ENCODE data around the gene WDR74. TPM values are rescaled to one million over a fixed set of nuclear protein-coding genes. Genes with fewer than 3 reads are reported as not detected.
A peak's percentile ranks its signal among the peaks of the same experiment; 100 is the strongest.

The WDR74 gene
- total and polyA plus RNA-seq, 2 donors (not counting 1 experiment from before 2014, with no cell fraction given) = 122 to 131 TPM

DNA sequence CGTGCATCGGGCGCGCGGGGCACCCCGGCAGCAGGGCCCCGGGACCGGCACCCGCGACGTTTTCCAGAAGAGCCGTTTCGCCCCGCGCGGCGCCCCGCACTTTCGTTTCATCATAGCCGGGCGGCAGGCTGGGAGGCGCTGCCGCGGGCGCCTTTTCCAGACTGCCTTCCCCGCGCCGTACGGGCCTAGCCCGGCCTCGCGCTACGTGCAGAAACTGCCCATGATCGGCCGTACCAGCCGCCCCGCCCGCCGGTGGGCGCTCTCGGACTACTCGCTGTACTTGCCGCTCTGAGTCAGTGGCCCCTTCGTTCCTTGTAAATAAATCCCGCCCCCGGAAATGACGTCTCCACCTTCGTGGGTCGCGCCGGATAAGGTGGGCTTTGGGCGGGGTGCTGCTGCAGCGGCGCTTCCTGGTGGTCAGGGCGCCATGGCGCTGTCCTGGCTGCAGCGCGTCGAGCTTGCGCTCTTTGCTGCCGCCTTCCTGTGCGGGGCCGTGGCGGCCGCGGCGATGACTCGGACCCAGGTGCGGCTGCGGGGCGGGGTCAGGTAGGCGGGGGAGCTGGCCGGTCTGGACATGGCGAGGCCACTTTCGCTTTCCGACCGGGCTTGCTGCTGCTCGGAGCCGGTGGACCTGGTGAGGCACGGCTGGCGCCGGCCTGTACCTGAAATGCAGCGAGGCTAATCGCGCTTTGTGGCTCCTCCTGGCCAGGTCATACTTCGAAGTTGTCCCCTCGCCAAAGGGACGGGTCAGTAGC is 52.2 kb downstream of the WDR74 start, which contains the start of gene TMEM179B:
Gene TMEM179B (plus strand): TSS at position 398 of the 755 bp plus-strand sequence. CDS start 30 bp downstream, at position 428.
- intact Hi-C loops (cut with micrococcal nuclease) = loop anchor here (1.0 to 10.0 kb wide), 7 partner anchors 16 to 392 kb away; partner anchors contain the start of genes NXF1, TAF6L, WDR74 and ZBTB3
- Mint-ChIP-seq H3K27ac (peak within 1 kb of the TSS; percentile 96), H3K4me3 (peak within 1 kb of the TSS; percentile 97), H3K4me1 (peaks cover 48% of the 10 kb centered on the region), H3K9me3 (ENCODE audit: insufficient read depth) (no peaks in the 10 kb centered on the region), H3K27me3 (no peaks in the 10 kb centered on the region)
- TF ChIP-seq EZH2 (IDR thresholded peaks at IDR 0.05; ENCODE audit: borderline replicate concordance, insufficient read depth, low read depth, low read length, poor library complexity, severe bottlenecking) = no peak
- TF ChIP-seq CTCF (IDR thresholded peaks at IDR 0.05) = peak; percentile 65
- H3K4me3 ChIP-seq (ENCODE audit: control extremely low read depth in 1 of 5, extremely low read depth in 1 of 5, insufficient read depth in 1 of 5, low read depth in 2 of 5, low read length in 4 of 5) = peak within 1 kb of the TSS; percentile 87 to 97 (median 94)
- peaks cover 15% of the 10 kb centered on the region for H4K20me1 ChIP-seq (ENCODE audit: control insufficient read depth, insufficient read depth, low read length, poor library complexity, severe bottlenecking)
- H3K27ac ChIP-seq (ENCODE audit: low read length in 2 of 2) = peak within 1 kb of the TSS; percentile 68 to 78
- H3K9ac ChIP-seq (ENCODE audit: low read length) = peak within 1 kb of the TSS; percentile 87
- CTCF ChIA-PET = interaction anchor here (0.6 to 7.2 kb wide), 43 partner anchors 8 to 393 kb away, joined by 3 to 101 read pairs (median 4); partner anchors contain the start of genes B3GAT3, BSCL2, EEF1G and GANAB
- peaks cover 40% of the 10 kb centered on the region for H3K79me2 ChIP-seq (ENCODE audit: control insufficient read depth, insufficient read depth, low read length)
- H3K36me3 ChIP-seq (replicated peaks in 1 of 2; ENCODE audit: control extremely low read depth in 1 of 2, control insufficient read depth in 1 of 2, extremely low read depth in 1 of 2, insufficient read depth in 2 of 2, low read length in 1 of 2) = peaks cover 1 to 23% of the 10 kb centered on the region in 2 experiments
- peak within 1 kb of the TSS; percentile 83 for H2AFZ ChIP-seq (ENCODE audit: insufficient read depth, low read depth, low read length, poor library complexity, severe bottlenecking)
- peak within 1 kb of the TSS; percentile 81 for H3K4me2 ChIP-seq (replicated peaks; ENCODE audit: low read depth, low read length, poor library complexity, severe bottlenecking)
- DNase-seq = peak; percentile 98
- H3K27me3 ChIP-seq (replicated peaks in 1 of 4; ENCODE audit: control extremely low read depth in 1 of 4, control insufficient read depth in 3 of 4, insufficient read depth in 4 of 4, low read length in 3 of 4) = no peaks in the 10 kb centered on the region
- WGBS (ENCODE audit: insufficient coverage) = under 1% methylated on average over 88 of the region's 88 CpGs
- H3K4me1 ChIP-seq (ENCODE audit: control insufficient read depth in 2 of 2, insufficient read depth in 2 of 2, low read length in 2 of 2) = peaks cover 27 to 35% of the 10 kb centered on the region in 2 donors
- POLR2A ChIA-PET = interaction anchor here (0.6 to 3.7 kb wide), 19 partner anchors 14 to 1358 kb away, joined by 3 to 60 read pairs (median 6); partner anchors contain the start of genes C11orf98, CPSF7, CSKMT and HNRNPUL2
- ATAC-seq (ENCODE audit: low read depth) = peak; percentile 70
- H3K9me3 ChIP-seq (ENCODE audit: control extremely low read depth in 1 of 3, control insufficient read depth in 2 of 3, insufficient read depth in 1 of 3, low read length in 2 of 3) = no peaks in the 10 kb centered on the region
